Hippocampal formation (tissue), 2 donors: ENCODE data around the gene ZNF593.

ENCODE experiments used
- DNase-seq, 2 donors: peaks; one replicate each; lab custom pipeline; 2025; lab: John Stamatoyannopoulos, UW

Gene ZNF593

DNA sequence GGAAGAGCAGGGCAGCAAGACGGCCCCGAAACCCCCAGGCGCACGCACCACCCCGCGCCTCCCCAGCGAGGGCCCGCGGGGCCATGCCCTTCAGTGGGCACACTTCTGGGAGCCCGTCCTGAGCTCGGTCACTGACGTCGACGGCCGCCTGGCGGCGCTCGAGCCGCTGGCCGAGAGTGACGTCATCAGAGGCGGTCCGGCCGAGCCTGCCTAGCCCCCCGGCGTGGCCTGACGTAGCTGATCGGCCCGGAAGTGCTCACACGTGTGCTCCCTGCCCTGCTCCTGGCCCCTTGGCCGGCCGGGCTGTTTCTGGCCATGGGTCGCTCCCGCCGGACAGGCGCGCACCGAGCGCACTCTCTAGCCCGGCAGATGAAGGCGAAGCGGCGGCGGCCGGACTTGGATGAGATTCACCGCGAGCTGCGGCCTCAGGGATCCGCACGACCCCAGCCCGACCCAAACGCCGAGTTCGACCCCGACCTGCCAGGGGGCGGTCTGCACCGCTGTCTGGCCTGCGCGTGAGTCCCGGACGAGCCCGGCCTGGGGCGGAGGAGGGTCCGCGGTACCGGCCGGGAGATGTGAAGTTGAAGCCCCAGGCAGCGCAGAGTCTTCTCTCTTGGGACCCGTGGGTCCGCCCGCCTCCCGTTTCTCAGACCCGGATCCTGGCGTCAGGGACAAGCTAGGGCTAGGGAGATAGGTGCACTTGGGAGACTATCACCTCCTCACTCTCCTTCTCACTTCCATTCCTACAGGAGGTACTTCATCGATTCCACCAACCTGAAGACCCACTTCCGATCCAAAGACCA, at the start of gene ZNF593:
Gene ZNF593 (plus strand): TSS at position 240 of the 803 bp plus-strand sequence. CDS start 76 bp downstream, at position 316.
- DNase-seq = peak; percentile 76 to 89

DNA sequence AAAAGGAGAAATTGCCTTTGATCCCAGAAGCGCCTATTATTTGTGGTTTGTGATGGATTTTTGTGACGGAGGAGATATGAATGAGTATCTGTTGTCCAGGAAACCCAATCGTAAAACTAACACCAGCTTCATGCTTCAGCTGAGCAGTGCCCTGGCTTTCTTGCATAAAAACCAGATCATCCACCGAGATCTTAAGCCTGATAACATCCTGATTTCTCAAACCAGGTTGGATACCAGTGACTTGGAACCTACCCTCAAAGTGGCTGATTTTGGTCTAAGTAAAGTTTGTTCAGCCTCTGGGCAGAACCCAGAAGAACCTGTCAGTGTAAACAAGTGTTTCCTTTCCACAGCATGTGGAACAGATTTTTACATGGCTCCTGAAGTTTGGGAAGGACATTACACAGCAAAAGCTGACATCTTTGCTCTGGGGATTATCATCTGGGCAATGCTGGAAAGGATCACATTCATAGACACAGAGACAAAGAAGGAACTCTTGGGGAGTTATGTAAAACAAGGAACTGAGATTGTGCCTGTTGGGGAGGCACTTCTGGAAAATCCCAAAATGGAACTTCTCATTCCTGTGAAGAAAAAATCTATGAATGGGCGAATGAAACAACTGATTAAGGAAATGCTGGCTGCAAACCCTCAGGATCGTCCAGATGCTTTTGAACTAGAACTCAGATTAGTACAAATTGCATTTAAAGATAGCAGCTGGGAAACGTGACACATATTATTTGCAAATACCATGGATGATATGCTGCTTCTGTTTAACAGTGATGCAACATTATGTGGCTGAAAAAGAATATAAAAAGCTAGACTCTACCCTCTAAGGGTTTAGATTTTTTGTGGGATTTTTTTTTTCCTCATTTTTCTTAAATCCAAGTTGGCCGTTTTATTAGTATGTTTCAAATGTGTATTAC, 47.6 kb upstream of the ZNF593 start:
- no peak for DNase-seq

DNA sequence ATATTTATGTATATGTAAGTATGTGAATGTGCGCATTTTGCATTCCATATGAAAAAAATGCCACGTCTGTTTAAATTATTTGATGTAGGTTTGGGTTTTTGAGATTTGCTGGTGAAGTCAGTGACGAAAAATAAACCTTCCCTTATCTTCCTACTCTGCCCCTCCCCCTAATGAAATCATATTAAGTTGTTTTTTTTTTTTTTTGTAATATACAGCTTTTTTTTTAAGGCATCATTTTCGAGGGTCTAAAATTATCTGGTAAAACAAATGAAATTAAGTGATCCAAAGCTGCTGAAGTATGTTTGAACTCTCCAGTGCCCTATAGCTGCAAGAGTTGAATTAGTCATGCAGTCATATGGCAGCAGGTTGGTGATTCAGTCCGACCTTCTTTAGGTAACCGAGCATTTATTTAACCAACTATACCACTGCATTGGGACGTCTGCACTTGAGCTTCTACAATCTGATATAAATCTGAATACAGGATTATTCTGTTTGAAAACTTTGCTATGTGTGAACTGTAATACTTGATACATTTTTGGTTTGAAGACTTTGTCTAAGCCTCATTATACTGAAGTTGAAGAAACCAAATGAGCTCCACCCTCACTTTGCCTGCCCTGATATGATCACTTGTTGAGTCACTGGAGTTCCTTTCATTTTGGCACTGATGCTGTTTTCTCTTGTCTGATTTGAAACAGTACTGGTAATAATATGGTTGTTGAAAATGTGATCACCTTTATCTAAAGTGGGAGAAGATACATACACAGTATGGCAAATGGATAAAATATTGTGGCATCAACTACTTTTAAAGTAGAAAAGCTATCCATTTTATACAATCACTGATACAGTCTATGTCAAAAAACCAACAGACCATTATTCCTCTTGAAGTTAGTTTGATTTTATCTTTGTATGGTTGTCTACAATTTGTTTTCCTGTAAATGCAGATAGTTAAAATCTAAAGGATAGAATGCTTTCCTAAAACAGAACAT, 46.4 kb upstream of the ZNF593 start:
- DNase-seq = no peak

DNA sequence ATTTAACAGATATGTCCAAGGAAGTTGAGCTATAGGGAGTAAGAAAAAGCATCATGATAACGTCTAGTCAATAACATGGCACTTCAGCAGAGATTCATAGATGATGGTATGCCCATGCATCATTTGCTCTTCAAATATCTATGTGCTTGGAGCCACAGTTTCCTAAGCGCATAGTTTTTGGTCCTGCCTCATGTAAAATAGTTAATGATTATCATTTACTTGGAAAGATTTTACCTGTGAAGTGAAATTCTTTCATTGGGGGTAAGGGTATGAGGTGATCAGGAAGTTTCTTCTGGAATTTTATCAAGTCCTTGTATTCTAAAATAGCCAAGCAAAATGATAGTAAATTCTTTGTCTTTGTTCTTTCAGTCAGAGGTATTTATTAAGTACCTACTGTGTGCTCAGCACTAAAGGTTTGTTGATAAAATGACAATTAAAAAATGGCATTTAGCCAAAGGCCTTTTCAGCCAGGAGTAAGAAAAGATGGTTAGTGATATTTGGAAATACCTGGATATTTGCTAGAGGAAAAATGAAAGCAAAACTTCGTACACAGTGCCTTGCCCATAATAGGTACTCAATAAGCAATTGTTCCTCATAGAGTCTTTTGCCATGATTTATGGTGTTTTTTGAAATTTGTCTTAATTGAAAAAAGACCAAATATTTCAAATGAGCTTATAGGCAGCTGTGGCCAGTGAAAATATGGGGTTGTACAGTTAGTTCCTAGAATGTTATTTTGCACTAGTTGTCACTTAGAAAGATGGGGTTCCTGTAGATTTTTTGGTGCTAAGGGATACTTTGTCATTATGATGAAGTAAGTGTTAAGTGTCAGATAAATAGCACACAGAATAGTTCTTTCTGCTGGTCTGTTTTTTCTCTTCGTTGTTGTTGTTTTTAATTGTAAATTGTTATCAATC, 45.0 kb upstream of the ZNF593 start:
- DNase-seq = no peak

DNA sequence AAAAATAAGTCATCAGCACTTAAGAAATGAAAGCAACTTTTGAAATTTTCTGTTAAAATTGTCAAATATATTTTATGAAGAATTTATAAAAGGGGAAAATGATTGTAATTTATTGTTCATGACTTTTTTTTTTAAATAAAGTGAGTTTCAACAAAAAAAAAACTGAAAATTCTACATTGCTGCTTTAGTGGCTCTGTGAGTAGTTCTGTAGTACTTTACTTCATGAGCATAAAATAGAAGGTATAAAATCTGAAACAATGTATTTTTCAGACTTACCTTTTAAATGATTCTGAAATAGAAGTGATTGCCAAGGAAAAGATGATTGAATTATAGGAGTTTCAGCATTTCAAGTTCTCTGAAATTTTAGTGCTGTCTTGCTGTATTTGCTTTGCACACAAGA, 44.3 kb upstream of the ZNF593 start:
- DNase-seq = no peak

DNA sequence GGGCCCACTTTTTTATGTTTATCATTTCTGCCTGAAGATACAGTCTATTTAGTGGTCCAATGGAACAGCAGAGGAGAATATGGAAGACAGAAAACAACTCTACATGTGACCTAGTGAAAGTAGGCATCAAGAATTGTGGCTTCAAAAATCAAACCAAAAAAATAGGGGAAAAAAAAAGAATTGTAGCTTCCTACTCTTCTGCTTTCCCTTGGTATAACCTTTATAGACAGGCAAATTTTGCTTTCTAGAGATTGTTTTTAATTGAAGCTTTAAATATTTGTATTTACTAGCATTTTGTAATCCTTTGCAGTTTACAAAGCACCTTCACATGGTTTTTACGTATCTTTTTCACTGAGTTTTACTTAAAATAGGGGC, 43.8 kb upstream of the ZNF593 start:
- DNase-seq = no peak

DNA sequence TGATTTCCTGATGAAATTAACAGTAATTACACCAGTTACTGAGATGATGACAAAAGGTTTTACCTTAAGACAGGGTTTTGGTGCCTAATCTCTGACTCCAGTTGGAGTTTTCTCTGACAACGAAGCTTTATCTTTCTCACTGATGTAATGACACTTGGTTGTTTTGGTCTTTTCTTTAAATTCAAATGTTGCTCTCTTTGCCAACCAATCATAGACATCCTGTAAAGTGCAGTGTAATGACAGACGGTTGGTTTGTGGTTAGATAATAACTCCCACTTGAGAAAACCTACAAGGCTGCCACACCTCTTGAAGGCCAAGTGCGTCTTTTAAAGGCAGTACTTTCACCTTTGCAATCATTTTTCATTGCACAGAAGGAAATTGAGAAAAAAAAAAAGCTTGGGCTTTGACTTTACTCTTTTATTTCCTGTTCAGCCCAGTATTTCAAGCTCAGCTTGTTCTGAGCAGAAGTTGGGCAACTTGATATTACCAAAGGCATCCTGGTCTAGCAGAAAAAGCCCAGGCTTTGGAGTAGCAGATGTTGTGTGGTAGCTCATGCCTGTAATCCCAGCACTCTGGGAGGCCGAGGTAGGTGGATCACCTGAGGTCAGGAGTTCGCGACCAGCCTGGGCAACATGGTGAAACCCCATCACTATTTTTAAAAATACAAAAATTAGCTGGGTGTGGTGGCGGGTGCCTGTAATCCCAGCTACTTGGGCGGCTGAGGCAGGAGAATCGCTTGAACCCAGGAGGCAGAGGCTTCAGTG, 43.2 kb upstream of the ZNF593 start:
- no peak for DNase-seq

DNA sequence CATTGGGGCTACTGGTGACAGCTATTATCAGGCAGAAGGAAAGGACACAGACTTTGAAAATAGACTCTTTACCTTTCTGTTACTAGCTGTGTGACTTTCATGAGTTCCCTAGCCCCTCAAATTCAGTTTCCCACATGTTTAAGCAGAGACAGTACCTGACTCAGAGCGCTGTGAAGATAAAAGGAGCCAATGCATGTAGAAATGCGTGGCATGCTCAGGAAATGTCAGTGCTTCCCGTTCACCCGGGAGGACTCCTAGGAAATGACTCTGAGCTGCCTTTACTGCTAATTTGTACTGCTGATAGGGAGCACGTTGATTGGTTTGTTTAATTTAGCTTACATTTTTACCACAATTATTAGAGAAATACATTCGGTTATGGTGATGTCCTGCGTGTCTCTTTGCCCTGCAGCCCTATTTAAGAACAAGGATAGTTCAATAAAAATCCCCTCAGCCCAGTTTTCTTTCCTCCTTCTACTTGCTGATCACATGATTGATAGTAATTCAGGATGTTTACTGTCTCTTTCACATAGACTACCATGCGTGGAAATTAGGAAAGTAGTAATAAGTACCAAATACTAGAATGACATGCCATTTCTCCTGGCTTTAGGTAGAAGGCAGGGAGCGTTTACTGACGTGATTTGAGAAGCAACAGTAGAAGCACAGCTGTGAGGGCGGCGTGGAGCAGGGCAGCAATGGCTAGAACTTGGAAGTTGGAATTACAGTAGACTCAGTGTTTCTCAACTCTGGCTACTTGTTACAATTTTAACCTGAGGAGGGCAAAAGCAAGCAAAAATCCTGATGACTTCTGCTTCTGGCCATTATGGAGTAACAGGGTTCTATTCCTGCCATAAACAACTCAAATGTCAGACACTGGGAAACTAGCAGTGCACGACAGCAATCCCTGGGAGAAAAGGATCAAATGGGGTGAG, 42.2 kb upstream of the ZNF593 start:
- DNase-seq = no peak

DNA sequence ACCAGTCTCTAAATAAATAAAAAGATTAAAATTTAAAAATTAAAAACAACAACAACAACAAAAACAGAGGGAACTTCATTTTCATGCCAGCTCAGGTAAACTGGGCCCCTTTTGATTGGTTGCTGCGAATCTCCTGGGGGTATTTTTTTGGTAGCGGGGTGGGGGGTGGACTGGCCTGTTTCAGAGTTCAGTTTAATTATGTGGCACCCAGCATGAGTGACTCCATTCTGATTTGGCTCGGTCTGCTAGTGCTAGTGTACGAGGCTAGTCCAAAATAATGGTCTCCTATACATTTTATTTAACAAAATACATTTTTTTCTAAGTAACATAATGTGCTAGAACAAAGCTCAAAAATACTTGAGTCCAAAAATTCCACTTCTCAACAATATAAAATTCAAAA, 39.9 kb upstream of the ZNF593 start:
- no peak for DNase-seq

DNA sequence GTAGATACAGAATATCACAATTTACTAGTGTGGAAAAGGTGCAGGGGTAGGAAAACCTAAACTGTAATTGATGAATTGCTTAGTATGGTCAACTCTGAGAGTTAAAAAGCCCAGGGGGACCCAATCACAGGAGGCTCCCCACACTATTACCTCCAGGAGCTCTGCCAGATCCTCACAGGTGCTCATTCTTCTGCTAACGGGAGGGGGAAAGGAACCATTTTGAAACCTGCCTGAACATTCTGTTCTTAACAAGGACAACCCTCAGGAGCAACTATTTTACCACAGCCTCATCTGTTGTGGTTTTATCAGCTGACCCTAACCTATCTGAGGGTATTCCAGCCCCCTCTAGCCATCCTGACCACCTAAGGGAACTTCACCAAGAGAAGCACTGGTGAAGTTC, 39.0 kb upstream of the ZNF593 start:
- DNase-seq = no peak

DNA sequence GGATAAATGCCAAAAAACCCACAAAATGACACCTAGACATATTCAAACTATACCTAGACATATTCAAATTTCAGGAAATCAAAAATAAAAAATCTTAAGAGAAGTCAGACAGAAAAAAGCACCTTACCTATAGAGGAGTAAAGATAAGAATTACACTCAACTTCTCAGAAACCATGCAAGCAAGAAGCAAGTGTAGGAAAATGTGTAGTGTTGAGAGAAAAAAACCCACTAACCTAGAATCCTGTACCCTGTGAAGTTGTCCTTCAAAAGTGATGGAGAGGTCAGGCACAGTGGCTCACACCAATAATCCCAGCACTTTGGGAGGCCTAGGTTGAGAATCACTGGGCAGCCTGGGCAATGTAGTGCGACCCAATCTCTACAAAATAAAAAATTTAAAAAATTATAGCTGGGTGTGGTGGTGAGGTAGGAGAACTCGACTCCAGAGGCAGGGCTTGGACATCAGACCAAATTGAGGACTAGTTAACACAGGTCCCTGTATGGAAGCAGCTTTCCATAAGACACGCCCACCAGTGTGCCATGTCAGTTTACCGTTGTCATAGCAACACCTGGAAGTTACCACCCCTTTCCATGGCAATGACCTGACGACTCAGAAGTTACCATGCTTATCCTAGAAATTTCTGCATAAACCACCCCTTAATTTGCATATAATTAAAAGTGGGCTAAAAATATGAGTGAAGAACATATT, 37.4 kb upstream of the ZNF593 start:
- DNase-seq = no peak

DNA sequence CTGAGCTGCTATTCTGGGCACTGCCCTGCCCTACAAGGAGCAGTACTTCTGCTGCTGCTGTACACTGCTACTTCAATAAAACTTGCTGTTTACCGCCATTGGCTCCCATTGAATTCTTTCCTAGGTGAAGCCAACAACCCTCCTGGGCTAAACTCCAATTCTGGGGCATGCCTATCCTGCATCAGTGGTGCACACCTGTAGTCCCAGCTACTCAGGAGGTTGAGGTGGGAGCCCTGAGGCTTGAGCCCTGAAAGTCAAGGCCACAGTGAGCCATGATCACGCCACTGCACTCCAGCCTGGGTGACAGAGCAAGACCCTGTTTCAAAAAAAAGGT, 36.9 kb upstream of the ZNF593 start:
- DNase-seq = no peak

DNA sequence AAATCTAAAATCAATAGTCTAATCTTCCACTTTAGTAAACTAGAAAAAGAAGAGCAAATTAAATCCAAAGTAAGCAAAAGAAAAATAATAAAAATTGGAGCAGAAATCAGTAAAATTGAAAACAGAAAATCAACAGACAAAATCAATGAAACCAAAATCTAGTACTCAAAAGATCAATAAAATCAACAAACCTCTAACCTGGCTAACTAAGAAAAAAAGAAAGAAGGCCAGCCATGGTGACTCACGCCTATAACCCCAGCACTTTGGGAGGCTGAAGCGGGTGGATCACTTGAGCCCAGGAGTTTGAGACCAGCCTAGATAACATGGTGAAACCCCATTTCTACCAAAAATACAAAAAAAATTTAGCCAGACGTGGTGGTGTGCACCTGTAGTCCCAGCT, 35.2 kb upstream of the ZNF593 start:
- no peak for DNase-seq

DNA sequence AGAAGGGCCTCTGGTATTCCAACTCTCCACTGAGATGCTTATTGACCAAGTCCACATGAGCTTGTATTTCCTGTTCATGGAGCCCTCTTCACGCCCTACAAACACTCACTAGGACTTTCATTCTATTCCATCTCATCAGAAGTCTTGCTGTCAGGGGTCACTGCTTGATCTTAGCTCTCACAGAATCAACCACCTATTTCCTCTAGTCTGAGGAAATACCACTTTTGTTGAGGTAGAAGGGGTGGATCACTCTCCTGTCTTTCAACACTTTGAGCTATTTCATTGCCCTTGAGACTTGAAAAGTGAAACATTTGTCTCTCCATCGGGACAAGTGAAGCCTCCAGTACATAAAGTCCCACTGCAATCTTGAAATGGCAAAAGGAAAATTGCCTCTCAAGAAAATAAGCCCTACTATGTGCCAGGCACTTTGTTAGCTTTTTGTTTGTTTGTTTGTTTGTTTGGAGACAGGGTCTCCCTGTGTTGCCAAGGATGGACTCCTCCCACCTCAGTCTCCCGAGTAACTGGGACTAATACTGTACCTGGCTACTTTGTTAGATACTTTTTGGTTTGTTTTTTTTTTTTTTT, 30.6 kb upstream of the ZNF593 start:
- no peak for DNase-seq

DNA sequence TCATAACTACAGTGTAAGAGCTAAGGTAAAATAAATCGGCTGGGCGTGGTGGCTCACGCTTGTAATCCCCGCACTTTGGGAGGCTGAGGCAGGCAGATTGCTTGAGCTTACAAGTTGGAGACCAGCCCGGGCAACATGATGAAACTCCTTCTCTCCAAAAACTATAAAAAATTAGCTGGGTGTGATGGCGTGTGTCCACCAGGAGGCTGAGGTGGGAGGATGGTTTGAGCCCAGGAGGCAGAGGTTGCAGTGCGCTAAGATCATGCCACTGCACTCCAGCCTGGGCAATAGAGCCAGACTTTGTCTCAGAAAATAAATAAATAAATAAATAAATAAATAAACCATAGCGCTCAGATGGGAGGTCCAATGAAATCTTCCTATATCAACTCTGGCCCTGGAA, 27.5 kb upstream of the ZNF593 start:
- no peak for DNase-seq

DNA sequence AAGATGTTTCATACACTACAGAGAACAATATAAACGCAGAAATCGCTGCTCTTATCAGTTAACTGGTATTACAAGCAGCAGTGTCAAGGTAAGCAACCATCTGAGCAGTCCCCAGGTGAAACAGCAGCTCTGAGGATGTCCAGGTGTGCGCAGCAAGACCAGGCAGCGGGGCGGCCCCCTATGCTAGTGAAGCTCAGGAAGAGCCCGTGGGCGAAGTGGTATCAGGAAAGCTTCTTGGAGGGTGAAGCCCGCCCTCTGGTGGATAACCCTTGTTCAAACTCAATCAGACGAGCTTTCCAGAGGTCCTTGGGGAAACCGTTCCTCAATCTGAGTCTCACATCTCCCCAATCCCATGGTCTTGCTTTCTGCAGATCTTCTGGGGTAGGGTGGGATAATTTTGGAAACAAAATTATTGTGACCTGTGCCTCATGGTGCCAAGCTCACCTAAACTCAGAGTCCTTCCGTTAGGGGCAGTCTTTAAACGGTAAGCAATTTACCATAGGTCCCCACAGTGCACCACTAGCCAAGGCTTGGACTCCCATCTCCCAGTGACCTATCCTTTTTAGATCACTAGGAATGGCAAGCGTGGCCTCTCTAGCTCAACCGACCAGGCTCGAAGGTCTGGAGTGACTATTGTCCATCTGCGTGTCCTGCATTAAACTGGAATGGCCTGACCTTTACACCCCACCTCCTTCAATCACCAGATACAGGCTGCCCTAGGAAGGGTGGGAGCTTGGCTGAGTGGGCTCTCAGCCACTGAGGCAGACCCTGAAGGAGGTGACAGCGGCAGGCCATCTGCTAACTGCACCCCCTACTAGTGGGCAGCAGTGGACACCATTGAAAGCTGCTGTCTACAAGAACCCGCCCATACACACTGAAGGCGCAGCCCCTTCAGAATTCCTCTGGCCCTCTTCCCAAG, 24.4 kb upstream of the ZNF593 start:
- DNase-seq = peak; percentile 76 to 89

DNA sequence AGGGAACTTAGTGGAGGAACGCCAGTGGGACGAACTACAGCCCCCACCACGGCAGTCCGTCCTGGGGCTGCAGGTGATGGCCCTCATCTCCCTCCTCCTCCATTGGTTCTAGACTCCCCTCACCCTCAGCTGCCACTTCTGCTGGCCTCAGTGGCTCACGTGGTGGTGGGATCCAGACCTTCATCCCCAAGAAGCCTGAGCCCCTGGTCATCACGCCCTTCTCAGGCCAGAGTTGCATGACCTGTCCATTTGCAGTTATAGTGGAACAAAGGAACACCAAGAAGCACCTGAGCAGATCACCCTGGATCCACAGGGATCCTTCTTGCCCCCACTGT, 23.8 kb upstream of the ZNF593 start:
- DNase-seq = no peak
